Measurements from ENCODE around the gene SYNPO2.

DNA sequence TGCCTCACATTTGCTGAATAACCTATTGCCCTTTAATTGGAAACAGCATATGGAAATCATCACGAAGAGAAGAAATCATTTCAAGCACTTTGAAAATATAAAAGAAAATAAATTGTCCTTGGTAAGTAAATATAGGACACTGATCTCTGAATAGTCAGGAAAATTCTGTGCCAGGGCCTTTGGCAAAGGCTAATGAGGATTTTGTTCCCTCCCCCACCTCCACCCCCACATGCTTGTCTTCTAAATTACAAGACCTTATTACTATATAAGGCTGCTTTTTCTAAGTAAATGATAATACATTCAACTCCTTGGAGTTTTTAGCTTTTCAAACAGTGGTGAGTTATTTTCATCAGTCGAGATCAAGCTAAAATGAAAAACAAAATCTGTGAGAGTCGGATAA lies 15.8 kb downstream of the SYNPO2 start:
- TF ChIP-seq USF1 (IDR thresholded peaks at IDR 0.05): no peak
- TF ChIP-seq CREB1 (IDR thresholded peaks at IDR 0.05; ENCODE audit: low read depth): no peak
- TF ChIP-seq TCF12 (IDR thresholded peaks at IDR 0.05; ENCODE audit: low read depth): no peak
- no peak for TF ChIP-seq YY1 (IDR thresholded peaks at IDR 0.05; ENCODE audit: low read depth)
- no peak for TF ChIP-seq EP300 (IDR thresholded peaks at IDR 0.05; ENCODE audit: borderline replicate concordance)
- no peak for TF ChIP-seq FOXM1 (IDR thresholded peaks at IDR 0.05; ENCODE audit: borderline replicate concordance, low read depth)
- no peak for TF ChIP-seq CEBPB (IDR thresholded peaks at IDR 0.05)
- TF ChIP-seq TAF1 (IDR thresholded peaks at IDR 0.05; ENCODE audit: low read depth): no peak
